ENCODE measurements around the gene IL12RB2. TPM values are rescaled to one million over a fixed set of nuclear protein-coding genes. Genes with fewer than 3 reads are reported as not detected.

IL12RB2 gene
- total and polyA plus RNA-seq, 2 donors (not counting 1 experiment from before 2014, with no cell fraction given), result 0.67 TPM; not detected in 1

GRCh38 chr1:67274623-67275325, 32.9 kb upstream of the IL12RB2 start:
- Histone ChIP-seq H3K9ac (ENCODE audit: low read length) (no peak overlapping the region), H3K36me3 (replicated peaks in 1 of 2; ENCODE audit: control extremely low read depth in 1 of 2, control insufficient read depth in 1 of 2, extremely low read depth in 1 of 2, insufficient read depth in 2 of 2, low read length in 1 of 2) (no peaks in the 10 kb centered on the region), H2AFZ (ENCODE audit: insufficient read depth, low read depth, low read length, poor library complexity, severe bottlenecking) (no peak overlapping the region), H3K4me1 (ENCODE audit: control insufficient read depth in 2 of 2, insufficient read depth in 2 of 2, low read length in 2 of 2) (no peaks in the 10 kb centered on the region), H3K79me2 (ENCODE audit: control insufficient read depth, insufficient read depth, low read length) (no peaks in the 10 kb centered on the region), H3K27me3 (replicated peaks in 1 of 4; ENCODE audit: control extremely low read depth in 1 of 4, control insufficient read depth in 3 of 4, insufficient read depth in 4 of 4, low read length in 3 of 4) (no peaks in the 10 kb centered on the region), H3K4me3 (ENCODE audit: control extremely low read depth in 1 of 5, extremely low read depth in 1 of 5, insufficient read depth in 1 of 5, low read depth in 2 of 5, low read length in 4 of 5) (no peak overlapping the region), H3K4me2 (replicated peaks; ENCODE audit: low read depth, low read length, poor library complexity, severe bottlenecking) (no peak overlapping the region), H3K27ac (ENCODE audit: low read length in 2 of 2) (no peak overlapping the region), H3K9me3 (ENCODE audit: control extremely low read depth in 1 of 3, control insufficient read depth in 2 of 3, insufficient read depth in 1 of 3, low read length in 2 of 3) (peaks cover 0 to 3% (median 0%) of the 10 kb centered on the region in 3 donors), H4K20me1 (ENCODE audit: control insufficient read depth, insufficient read depth, low read length, poor library complexity, severe bottlenecking) (no peaks in the 10 kb centered on the region)
- 94% methylated on average over 3 of the region's 5 CpGs for WGBS (ENCODE audit: insufficient coverage)
- Mint-ChIP-seq H3K4me1 (no peaks in the 10 kb centered on the region), H3K27me3 (peaks cover 10% of the 10 kb centered on the region), H3K4me3 (no peak overlapping the region), H3K27ac (no peak overlapping the region), H3K9me3 (ENCODE audit: insufficient read depth) (peaks cover 5% of the 10 kb centered on the region)
- no peak for TF ChIP-seq EZH2 (IDR thresholded peaks at IDR 0.05; ENCODE audit: borderline replicate concordance, insufficient read depth, low read depth, low read length, poor library complexity, severe bottlenecking)
- TF ChIP-seq, protein P1, sequence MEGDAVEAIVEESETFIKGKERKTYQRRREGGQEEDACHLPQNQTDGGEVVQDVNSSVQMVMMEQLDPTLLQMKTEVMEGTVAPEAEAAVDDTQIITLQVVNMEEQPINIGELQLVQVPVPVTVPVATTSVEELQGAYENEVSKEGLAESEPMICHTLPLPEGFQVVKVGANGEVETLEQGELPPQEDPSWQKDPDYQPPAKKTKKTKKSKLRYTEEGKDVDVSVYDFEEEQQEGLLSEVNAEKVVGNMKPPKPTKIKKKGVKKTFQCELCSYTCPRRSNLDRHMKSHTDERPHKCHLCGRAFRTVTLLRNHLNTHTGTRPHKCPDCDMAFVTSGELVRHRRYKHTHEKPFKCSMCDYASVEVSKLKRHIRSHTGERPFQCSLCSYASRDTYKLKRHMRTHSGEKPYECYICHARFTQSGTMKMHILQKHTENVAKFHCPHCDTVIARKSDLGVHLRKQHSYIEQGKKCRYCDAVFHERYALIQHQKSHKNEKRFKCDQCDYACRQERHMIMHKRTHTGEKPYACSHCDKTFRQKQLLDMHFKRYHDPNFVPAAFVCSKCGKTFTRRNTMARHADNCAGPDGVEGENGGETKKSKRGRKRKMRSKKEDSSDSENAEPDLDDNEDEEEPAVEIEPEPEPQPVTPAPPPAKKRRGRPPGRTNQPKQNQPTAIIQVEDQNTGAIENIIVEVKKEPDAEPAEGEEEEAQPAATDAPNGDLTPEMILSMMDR (IDR thresholded peaks at IDR 0.05), result no peak
- intact Hi-C loops (cut with micrococcal nuclease), result no loop called here
- no peak for ATAC-seq (ENCODE audit: low read depth)
- no peak for DNase-seq
- ChIA-PET CTCF (no interaction called here), POLR2A (no interaction called here)

- Mint-ChIP-seq H3K27ac (no peak overlapping the region), H3K4me3 (no peak overlapping the region), H3K4me1 (peaks cover 2% of the 10 kb centered on the region), H3K9me3 (ENCODE audit: insufficient read depth) (no peaks in the 10 kb centered on the region), H3K27me3 (peaks cover 16% of the 10 kb centered on the region)
- H3K4me3 ChIP-seq (ENCODE audit: control extremely low read depth in 1 of 5, extremely low read depth in 1 of 5, insufficient read depth in 1 of 5, low read depth in 2 of 5, low read length in 4 of 5), result no peak overlapping the region
- no CpG with 5 or more reads among the region's 5 CpGs for WGBS (ENCODE audit: insufficient coverage)
- H3K36me3 ChIP-seq (replicated peaks in 1 of 2; ENCODE audit: control extremely low read depth in 1 of 2, control insufficient read depth in 1 of 2, extremely low read depth in 1 of 2, insufficient read depth in 2 of 2, low read length in 1 of 2), result no peaks in the 10 kb centered on the region
- H3K79me2 ChIP-seq (ENCODE audit: control insufficient read depth, insufficient read depth, low read length), result no peaks in the 10 kb centered on the region
- H3K27ac ChIP-seq (ENCODE audit: low read length in 2 of 2), result no peak overlapping the region
- TF ChIP-seq, protein P1 (IDR thresholded peaks at IDR 0.05), result no peak
- no peak for TF ChIP-seq EZH2 (IDR thresholded peaks at IDR 0.05; ENCODE audit: borderline replicate concordance, insufficient read depth, low read depth, low read length, poor library complexity, severe bottlenecking)
- H3K9ac ChIP-seq (ENCODE audit: low read length), result no peak overlapping the region
- no peaks in the 10 kb centered on the region for H4K20me1 ChIP-seq (ENCODE audit: control insufficient read depth, insufficient read depth, low read length, poor library complexity, severe bottlenecking)
- DNase-seq (no peak), ATAC-seq (ENCODE audit: low read depth) (no peak)
- no peaks in the 10 kb centered on the region for H3K27me3 ChIP-seq (replicated peaks in 1 of 4; ENCODE audit: control extremely low read depth in 1 of 4, control insufficient read depth in 3 of 4, insufficient read depth in 4 of 4, low read length in 3 of 4)
- intact Hi-C loops (cut with micrococcal nuclease), result no loop called here
- H3K4me1 ChIP-seq (ENCODE audit: control insufficient read depth in 2 of 2, insufficient read depth in 2 of 2, low read length in 2 of 2), result no peaks in the 10 kb centered on the region
- no peak overlapping the region for H2AFZ ChIP-seq (ENCODE audit: insufficient read depth, low read depth, low read length, poor library complexity, severe bottlenecking)
- H3K9me3 ChIP-seq (ENCODE audit: control extremely low read depth in 1 of 3, control insufficient read depth in 2 of 3, insufficient read depth in 1 of 3, low read length in 2 of 3), result no peaks in the 10 kb centered on the region
- CTCF ChIA-PET, result no interaction called here
- POLR2A ChIA-PET, result no interaction called here
- no peak overlapping the region for H3K4me2 ChIP-seq (replicated peaks; ENCODE audit: low read depth, low read length, poor library complexity, severe bottlenecking)
Measured at GRCh38 chr1:67280696-67281095, 27.0 kb upstream of the IL12RB2 start.
